Activated CD4-positive, alpha-beta T cell treated with anti-CD3 and anti-CD28 coated beads, Interleukin-2, amount 50 U/mL, for 4 hours (primary cell): Measurements from ENCODE around the gene SAMHD1.
"Not testable (repeated sequence)": the region's sequence is repeated elsewhere in the genome, so short reads cannot be mapped to it uniquely, and the experiment has no call there.

Experiments
- DNase-seq, 2 experiments: peaks; one replicate each; pipeline ENCODE4 v3.0.0-alpha.2; 2020

SAMHD1 gene

DNA sequence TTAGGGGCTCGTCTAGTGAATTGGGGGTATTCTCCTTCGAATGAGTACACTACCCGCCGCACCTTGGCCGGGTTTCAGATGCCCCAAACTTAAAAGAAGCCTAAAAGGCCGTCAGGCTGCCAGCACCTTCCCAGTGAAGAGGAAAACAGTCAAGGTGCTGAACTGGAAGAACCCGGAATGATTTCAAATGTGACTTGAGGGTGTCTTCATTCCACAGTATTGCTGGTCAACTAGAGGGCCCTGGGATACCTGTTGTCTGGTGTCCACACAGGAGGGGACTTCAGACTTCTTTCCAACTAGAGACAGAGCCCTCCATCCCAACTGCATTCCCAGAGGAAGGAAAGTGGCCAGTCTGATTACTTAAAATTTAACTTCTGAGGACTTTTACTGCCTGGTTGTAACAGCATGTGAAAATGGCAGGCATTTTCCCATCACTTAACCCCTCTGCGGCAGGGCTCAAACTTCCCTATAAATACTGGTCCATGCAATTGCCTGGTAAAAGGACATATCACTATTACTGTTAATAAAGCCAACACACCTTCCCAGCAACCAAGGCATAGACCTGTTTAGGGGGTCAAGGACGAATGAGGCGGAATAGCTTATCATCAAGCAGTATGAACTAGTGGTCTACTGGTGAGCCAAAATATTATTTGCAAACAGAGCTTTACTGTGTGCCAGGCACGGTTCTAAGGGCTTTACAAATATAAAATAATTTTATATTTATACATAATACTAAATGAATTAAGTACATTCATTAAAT lies 651 bp upstream of the SAMHD1 start:
- DNase-seq = no peak

DNA sequence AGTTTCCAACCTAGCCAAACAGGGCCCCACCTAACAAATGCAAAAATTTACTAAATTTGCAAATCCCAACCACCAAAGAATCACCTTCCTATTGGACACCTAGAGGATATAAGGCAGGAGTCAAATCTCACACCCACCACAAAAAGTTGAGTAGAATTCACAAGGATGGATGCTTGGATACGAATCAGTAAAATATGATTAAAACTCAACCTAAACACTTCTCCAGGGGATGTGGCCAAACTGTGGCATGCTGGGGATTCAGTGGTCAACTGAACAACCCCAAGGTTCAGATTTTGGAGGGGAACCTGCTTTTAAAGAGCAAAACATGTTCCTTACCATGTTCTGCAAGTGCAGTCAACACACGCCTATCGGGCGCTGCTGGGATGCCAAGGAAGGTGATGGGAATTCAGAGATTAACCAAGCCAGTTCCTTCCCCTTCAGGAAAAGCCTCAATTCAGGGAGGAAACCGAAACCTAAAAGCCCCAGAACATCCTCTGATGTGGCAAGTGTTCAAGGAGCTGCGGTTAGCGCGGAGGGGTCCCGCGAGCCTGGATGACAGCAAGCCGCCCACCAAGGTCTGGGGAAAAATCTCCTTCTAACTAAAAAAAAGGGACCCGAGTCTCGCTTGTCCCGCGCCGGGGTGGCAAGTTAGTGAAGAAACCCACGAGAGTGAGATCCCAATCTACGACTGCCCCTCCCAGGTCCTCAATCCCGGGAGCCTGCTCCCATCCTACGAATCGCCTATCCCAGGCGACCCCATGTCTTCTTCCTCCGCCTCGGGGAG lies 902 bp downstream of the SAMHD1 start:
- no peak for DNase-seq

DNA sequence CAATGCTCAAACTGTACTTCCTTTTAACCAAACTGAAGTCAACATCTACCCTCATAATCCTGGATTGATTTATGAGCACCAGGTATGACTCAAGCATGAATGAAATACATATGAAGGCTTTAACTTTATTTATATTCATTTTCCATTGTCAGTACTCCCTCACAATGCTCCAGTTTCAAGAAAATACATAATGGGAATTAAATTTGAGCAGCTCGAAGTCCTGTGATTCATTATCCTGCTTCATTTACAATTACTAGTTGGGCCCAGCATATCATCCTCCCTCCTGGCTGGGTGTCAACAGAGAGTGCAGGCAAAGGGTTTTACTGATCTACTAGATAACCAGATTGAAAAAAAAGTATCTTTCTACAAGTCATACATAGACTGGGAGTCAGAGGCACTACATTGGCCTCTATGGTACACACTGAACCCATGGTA lies 10.1 kb downstream of the SAMHD1 start:
- no peak for DNase-seq

DNA sequence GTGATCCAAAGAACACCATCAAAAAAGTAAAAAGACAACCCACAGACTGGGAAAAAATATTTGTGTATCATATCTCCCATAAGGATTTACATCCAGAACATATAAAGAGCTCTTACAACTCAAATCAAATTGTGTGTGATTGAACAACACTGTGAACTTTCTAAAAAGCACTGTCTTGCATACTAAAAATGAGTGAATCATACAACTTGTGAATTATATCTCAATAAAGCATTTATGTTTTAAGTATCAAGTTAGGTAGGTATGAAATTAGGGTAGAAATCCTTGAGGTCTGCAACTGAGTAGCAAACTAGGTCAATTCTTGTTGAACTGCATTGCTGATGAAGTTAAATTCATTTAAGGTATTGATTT lies 14.1 kb downstream of the SAMHD1 start:
- no peak for DNase-seq

DNA sequence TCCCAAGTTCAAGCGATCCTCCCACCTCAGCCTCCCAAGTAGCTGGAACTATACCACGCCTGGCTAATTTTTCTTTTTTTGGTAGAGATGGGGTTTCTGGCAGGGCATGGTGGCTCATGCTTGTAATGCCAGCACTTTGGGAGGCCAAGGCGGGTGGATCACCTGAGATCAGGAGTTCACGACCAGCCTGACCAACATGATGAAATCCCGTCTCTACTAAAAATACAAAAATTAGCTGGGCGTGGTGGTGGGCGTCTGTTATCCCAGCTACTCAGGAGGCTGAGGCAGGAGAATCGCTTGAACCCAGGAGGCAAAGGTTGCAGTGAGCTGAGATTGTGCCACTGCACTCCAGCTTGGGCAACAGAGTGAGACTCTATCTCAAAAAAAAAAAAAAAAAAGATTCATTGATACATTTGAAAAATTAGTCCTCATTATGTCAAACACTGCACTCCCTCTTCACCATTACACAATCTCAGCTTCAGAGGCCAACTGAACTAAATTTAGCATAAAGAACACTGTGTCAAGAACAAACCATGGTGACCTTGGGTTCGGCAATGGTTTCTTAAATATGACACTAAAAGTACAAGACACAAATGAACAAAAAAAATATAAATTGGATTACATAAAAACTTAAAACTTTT lies 14.6 kb downstream of the SAMHD1 start:
- DNase-seq = not testable (repeated sequence)

DNA sequence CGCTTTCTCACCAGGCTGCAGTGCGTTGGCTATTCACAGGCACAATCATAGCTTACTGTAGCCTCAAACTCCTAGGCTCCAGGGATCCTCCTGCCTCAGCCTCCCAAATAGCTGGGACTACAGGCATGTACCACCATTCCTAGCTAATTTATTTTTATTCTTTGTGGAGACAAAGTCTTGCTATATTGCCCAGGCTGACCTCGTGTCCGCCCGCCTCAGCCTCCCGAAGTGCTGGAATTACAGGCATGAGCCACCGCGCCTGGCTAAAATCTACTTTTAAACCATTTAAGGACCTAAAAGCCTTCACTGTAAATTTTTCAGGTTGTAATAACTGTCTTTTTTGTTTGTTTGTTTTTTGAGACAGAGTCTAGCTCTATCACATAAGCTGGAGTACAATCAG lies 15.2 kb downstream of the SAMHD1 start:
- DNase-seq = no peak

DNA sequence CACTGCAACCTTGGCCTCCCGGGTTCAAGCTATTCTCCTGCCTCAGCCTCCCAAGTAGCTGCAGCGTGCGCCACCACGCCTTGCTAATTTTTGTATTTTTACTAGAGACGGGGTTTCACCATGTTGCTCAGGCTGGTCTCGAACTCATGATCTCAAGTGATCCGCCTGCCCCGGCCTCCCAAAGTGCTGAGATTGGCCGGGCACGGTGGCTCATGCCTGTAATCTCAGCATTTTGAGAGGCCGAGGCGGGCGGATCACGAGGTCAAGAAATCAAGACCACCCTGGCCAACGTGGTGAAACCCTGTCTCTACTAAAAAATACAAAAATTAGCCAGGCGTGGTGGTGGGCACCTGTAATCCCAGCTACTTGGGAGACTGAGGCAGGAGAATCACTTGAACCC lies 17.9 kb downstream of the SAMHD1 start:
- not testable (repeated sequence) for DNase-seq

DNA sequence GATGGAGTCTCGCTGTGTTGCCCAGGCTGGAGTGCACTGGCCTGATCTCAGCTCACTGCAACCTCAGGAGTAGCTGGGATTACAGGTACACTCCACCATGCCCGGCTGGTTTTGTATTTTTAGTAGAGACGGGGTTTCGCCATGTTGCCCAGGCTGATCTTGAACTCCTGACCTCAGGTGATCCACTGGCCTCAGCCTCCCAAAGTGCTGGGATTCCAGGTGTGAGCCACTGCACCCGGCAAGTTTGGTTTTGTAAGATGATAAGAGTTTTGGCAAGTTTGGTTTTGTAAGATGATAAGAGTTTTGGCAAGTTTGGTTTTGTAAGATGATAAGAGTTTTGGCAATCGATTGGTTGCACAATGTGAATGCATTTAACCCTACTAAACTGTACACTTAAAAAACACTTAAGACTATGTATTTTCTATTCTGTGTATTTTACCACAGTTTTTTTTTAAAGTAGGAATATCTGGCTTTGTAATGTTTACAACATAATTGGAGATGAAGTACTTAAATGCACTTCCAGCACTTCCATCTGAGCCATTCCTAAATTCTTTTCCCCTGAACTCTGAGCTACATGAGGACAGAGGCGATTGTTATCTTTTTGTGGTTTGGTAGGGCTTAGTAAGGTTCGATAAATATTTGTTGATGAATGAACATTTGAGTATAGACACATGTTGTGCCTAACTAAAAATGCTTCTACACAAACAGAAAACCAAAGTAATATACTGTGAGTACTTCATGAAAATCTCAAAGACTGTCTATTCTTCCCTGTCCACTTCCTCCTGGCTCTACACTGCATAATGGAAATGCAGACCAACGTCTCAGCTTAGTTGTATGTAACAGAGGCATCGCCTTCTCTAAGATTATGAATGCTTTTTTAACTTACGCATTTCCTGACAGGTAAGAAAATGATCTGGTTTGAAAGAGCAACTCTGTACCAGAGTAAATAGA lies 18.8 kb downstream of the SAMHD1 start:
- DNase-seq = no peak

DNA sequence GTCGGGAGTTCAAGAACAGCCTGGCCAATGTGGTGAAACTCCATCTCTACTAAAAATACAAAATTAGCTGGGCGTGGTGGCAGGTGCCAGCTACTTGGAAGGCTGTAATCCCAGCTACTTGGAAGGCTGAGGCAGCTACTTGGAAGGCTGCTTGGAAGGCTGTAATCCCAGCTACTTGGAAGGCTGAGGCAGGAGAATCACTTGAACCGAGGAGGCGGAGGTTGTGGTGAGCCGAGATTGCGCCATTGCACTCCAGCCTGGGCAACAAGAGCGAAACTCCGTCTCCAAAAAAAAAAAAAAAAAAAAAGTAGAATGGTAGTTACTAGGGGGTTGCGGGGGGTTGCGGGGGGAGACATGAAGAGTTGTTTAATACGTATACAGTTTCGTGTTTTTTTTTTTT lies 19.4 kb downstream of the SAMHD1 start:
- DNase-seq = not testable (repeated sequence)

DNA sequence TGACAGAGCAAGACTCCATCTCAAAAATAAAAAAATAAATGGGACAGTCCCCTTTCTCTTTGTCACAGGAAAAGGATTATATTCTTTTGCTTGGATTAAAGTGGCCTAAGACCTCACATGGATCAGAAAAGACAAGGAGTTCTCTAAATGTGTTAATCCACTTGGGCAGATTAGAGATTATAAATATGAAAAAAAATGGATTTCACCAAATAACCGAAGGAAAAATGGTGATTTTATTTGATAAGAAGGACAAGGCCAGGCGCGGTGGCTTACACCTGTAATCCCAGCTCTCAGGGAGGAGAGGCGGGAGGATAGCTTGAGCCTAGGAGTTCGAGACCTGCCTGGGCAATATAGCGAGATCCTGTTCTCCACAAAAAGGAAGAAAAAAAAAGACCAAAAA lies 21.8 kb downstream of the SAMHD1 start:
- no peak for DNase-seq

DNA sequence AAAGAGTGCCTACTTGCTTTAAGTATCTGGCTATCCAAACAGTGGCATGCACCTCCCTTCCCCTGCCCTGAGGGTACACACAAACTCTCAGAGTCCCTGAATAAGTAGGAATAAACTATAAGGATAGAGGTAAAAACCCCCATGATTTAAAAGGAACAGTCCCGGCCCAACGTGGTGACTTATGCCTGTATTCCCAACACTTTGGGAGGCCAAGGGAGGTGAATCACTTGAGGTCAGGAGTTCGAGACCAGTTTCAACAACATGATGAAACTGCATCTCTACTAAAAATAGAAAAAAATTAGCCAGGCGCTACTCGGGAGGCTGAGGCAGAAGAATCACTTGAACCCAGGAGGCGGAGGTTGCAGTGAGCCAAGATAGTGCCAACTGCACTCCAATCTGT lies 22.2 kb downstream of the SAMHD1 start:
- no peak for DNase-seq

DNA sequence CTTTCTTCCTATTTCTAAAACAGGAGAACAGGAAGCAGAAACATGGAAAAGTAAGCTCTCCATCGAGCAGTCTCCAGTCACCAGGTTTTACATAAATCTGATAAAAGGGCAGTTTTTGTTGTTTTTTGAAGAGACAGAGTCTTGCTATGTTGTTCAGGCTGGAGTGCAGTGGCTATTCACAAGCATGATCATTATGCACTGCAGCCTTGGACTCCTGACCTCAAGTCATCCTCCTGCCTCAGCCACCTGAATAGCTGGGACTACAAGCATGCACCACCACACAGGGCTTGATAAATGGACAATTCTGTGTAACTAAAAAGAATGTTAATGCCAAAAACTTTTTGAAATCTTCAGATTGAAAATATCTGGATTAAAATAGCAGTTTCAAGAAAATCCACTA lies 23.8 kb downstream of the SAMHD1 start:
- no peak for DNase-seq

DNA sequence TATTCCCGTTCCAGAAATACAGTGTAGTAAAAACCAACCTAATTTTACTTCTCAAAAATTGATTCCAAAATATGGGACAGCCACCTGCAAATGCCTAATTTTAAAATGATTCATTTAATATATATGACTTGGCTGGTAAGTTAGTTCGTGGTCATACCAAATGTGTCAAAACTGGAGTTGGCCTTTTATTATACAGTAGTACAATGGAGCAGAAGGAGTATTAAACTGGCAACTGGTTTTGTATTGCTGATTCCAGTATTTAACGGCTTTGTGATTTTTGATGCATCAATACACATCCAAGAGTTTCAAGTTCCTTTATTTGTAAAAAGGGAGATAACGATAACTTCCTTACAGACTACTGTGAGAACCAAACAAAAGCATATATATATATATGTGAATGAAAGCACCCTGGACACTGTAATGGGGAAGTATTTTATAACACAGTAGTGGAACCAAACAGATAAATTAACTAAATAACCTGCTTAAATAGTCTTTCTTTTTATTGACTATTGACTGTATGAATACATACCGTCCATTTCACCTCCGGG lies 24.8 kb downstream of the SAMHD1 start:
- no peak for DNase-seq

DNA sequence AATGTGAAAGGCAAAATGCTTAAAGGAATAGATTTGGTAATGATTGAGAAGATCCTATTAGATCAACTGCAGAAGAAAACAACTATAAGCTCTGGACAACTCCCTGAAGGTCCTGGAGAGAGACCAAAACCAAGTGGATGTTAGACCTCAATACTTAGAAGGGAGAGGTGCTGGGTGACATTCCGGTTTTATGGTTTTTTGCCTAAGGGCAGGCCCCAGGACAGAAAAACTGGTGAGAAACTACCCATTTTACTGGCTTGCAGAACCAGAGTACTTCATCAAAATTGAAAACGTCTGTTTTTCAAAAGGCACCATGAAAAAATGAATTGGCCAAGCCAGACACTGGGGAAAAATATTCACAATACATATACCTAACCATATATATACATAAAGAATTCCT lies 26.3 kb downstream of the SAMHD1 start:
- no peak for DNase-seq

DNA sequence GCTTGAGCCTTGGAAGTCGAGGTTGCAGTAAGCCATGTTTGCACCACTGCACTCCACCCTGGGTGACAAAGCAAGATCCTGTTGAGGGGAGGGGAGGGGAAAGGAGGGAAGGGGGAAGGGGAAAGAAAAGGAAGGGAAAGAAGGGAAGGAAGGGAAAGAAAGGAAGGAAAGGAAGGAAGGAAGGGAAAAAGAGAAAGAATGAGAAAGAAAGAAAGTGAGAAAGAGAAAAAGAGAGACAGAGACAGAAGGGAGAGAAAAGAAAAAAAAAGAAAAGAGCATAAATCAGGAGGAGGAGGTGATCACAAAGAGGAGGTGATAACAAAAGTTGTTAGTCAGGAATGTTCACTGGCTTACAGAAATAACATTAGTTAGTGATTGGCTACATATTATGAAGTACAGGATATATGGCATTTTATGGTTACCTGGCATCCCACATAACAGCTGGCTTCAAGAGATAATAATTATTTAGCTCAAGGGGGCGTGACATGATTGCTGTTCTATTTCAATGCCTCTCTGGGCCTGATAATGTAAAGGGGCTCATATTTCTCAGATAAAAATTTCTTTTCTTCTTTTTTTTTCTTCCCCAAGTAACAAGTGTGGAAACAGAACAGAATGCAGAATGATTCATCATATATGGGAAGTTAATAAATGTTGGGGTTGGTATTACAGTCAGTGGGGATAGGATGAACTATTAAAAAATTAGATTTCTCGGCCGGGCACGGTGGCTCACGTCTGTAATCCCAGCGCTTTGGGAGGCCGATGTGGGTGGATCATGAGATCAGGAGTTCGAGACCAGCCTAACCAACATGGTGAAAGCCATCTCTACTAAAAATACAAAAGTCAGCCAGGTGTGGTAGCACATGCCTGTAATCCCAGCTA lies 27.1 kb downstream of the SAMHD1 start:
- DNase-seq = no peak

DNA sequence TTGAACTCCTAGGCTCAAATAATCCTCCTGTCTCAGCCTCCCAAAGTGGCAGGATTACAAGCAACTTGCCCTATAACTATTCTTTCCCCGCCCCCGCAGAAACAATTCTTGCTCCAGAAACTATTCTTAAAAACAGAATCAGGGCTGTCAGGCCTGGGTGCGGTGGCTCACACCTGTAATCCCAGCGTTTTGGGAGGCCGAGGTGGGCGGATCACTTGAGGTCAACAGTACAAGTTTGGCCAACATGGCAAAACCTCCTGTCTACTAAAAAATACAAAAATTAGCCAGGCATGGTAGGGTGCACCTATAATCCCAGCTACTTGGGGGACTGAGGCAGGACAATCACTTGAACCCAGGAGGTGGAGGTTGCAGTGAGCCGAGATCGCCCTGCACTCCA lies 31.2 kb downstream of the SAMHD1 start:
- no peak for DNase-seq

DNA sequence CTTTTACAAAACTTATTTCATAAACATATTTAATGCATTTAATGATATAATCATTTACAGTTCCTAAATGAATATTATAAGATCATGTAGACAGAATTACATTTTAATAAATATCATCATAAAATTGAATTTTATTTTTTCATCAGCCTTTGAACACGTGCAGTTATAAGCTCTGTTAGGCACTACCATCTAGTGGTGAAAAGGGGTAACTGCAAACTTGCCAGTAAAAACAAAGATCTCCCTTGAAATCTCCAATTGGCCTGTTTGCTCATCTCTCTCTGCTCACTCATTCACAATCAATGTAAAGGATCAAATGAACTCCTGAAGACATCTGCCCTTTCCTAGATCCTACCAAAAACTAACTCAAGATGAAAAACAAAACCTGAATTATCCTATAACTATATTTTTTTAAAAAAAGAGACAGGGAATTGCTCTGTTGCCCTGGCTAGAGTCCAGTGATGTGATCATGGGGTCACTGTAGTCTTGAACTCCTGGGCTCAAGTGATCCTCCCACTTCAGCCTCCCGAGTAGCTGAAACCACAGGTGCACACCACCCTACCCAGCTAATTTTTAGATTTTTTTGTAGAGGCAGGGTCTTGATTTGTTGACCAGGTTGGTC lies 31.7 kb downstream of the SAMHD1 start:
- DNase-seq = no peak

DNA sequence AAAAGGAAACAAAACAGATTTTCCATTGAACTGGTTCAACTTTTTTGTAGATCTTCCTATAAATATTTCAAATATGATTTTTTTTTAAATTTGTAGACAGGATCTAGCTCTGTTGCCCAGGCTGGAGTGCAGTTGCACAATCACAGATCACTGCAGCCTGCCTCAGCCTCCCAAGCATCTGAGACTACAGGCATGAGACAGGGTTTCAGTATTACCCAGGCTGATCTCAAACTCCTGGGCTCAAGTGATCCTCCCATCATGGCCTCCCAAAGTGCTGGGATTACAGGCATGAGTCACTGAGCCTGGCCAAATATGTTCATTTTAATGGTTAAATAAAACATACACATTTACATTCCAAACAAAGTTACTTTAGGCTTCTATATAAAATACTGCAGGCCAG lies 33.6 kb downstream of the SAMHD1 start:
- no peak for DNase-seq

DNA sequence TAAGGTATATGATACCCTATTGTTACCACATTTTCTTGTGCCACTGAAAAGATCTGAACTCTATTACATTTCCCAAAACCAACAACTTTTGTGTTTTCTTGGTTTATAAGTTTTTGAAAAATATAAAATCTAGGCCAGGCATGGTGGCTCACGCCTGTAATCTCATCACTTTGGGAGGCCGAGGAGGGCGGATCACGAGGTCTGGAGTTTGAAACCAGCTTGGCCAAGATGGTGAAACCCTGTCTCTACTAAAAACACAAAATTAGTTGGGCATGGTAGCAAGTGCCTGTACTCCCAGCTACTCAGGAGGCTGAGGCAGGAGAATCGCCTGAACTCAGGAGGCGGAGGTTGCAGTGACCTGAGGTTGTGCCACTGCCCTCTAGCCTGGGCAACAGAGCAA lies 34.3 kb downstream of the SAMHD1 start:
- DNase-seq = no peak

DNA sequence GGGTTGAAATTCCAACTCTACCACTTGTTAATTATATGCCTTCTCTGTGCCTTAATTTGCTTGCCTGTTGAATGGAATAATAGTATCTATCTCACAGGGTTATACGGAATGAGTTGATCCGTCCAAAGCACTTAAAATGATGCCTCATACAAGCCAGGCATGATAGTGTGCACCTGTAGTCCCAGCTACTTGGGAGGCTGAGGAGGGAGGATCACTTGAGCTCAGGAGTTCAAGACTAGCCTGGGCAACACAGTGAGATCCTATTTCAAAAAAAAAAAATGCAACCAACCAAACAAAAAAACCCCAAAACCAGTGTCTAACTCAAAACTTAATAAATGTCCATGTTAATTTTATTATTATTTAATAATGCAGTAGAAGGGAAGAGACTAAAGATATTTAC lies 35.3 kb downstream of the SAMHD1 start:
- DNase-seq = no peak

DNA sequence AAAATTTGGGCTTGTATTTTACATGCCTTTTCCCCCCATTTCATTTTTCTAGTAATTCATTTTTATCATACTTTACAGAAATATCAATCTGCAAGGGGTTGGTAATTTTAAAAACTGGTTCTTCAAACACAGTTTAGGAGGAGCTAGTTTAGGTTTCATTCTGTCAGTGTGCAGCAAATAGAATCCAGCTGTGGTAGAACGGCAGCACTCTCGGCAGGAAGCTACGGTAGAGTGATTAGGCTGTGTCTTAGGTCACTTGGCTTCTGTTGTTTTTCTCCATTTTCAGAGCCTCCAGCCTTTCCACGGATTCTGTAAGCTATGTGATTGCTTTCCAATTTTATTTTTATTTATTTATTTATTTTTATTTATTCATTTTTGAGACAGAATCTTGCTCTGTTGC lies 42.9 kb downstream of the SAMHD1 start:
- DNase-seq = no peak
